SK-N-SH (cell line): ENCODE results near the gene JMJD6. TPM values are rescaled to one million over a fixed set of nuclear protein-coding genes. Genes with fewer than 3 reads are reported as not detected.

ENCODE experiments used
- CTCF ChIA-PET: fragments of 300-600, 350-600 bp; formaldehyde crosslinking; extraction: SDS; loops from one replicate; lab custom pipeline; 2021; lab: Yijun Ruan, JAX
- POLR2A ChIA-PET: fragments of 350-600 bp; sonication (Branson Sonifier 250); formaldehyde crosslinking; extraction: SDS; loops from one replicate; lab custom pipeline; 2020; ENCODE audit warnings: antibody characterized with exemption, inconsistent platforms; lab: Yijun Ruan, JAX
- DNase-seq: peaks from one replicate; pipeline ENCODE4 v3.0.0; 2012
- H2AFZ ChIP-seq: fragments of 200-600 bp; sonication (generic); 2 replicates; pipeline ENCODE4 v1.8.1; 2016; ENCODE audit warnings: antibody characterized with exemption, mild to moderate bottlenecking, low read depth
- H3F3A ChIP-seq: fragments of 200-600 bp; sonication (generic); replicated peaks from 2 replicates; pipeline ENCODE3; 2016; ENCODE audit warnings: antibody characterized with exemption, mild to moderate bottlenecking; ENCODE audit not compliant: insufficient read depth
- H3K27ac ChIP-seq, 2 experiments: fragments of 200-500 bp in 1 of 2; fragments of 200-600 bp in 1 of 2; sonication (Bioruptor generic) in 1 of 2; sonication (generic), shearing (Covaris generic) in 1 of 2; 2 replicates each; pipeline versions ENCODE4 v1.5.1 to v1.6.1; 2014 to 2016; ENCODE audit warnings: low read depth in 2 of 2, inconsistent platforms in 1 of 2, low read length in 1 of 2, mild to moderate bottlenecking in 1 of 2, mixed read lengths in 1 of 2
- H3K27me3 ChIP-seq: fragments of 200-600 bp; sonication (generic), shearing (Covaris generic); 2 replicates; pipeline ENCODE4 v1.6.1; 2016; ENCODE audit warnings: mixed run types; ENCODE audit not compliant: insufficient read depth
- H3K36me3 ChIP-seq, 2 experiments: fragments of 200-500 bp in 1 of 2; fragments of 200-600 bp in 1 of 2; sonication (Bioruptor generic) in 1 of 2; sonication (generic) in 1 of 2; replicated peaks in 1 of 2; 2 replicates each; pipeline versions ENCODE3 to v1.5.1; 2014 to 2016; ENCODE audit warnings: low read length in 1 of 2, mild to moderate bottlenecking in 1 of 2; ENCODE audit not compliant: insufficient read depth in 2 of 2, control insufficient read depth in 1 of 2
- H3K4me1 ChIP-seq, 2 experiments: fragments of 200-500 bp in 1 of 2; fragments of 200-600 bp in 1 of 2; sonication (Bioruptor generic) in 1 of 2; sonication (generic), shearing (Covaris generic) in 1 of 2; 2 replicates each; pipeline versions ENCODE4 v1.5.1 to v1.6.1; 2014 to 2016; ENCODE audit warnings: low read depth in 1 of 2, low read length in 1 of 2, mixed run types in 1 of 2; ENCODE audit not compliant: insufficient read depth in 2 of 2, control insufficient read depth in 1 of 2
- H3K4me2 ChIP-seq: fragments of 200-600 bp; sonication (generic), shearing (Covaris generic); 2 replicates; pipeline ENCODE4 v1.6.1; 2017; ENCODE audit warnings: mixed run types
- H3K4me3 ChIP-seq, 2 experiments: fragments of 200-500 bp in 1 of 2; fragments of 200-600 bp in 1 of 2; sonication (Bioruptor generic) in 1 of 2; sonication (generic), shearing (Covaris generic) in 1 of 2; 2 replicates each; pipeline versions ENCODE4 v1.5.1 to v1.8.1; 2014 to 2016; ENCODE audit warnings: low read depth in 2 of 2, inconsistent platforms in 1 of 2, low read length in 1 of 2, mild to moderate bottlenecking in 1 of 2, mixed read lengths in 1 of 2, moderate library complexity in 1 of 2
- H3K79me2 ChIP-seq: fragments of 200-600 bp; sonication (generic); 2 replicates; pipeline ENCODE4 v1.8.1; 2017; ENCODE audit warnings: mild to moderate bottlenecking; ENCODE audit not compliant: insufficient read depth
- H3K9ac ChIP-seq: fragments of 200-600 bp; sonication (generic); 2 replicates; pipeline ENCODE4 v1.6.1; 2017; ENCODE audit warnings: mixed run types
- H3K9me2 ChIP-seq: fragments of 200-600 bp; sonication (generic); 2 replicates; pipeline ENCODE4 v1.6.1; 2017; ENCODE audit warnings: mixed run types
- H3K9me3 ChIP-seq: fragments of 200-600 bp; sonication (generic); 2 replicates; pipeline ENCODE4 v1.6.1; 2017; ENCODE audit warnings: mixed run types, mild to moderate bottlenecking, moderate library complexity
- H4K20me1 ChIP-seq: fragments of 200-600 bp; sonication (generic); 2 replicates; pipeline ENCODE4 v1.6.1; 2017; ENCODE audit warnings: mild to moderate bottlenecking, mixed run types; ENCODE audit not compliant: insufficient read depth
- CHD2 ChIP-seq: fragments of 150-350 bp; IDR thresholded peaks from 2 replicates; pipeline ENCODE4 v1.6.1; 2018; ENCODE audit warnings: low read length; ENCODE audit not compliant: partially characterized antibody
- CTCF ChIP-seq: fragments of 200-600 bp; sonication (generic); IDR thresholded peaks from 2 replicates; pipeline ENCODE4 v1.6.1; 2017; ENCODE audit warnings: antibody characterized with exemption, mild to moderate bottlenecking, moderate library complexity
- EP300 ChIP-seq, 2 experiments: IDR thresholded peaks; 2 replicates each; pipeline versions ENCODE4 v1.4.0 to v1.6.1; 2012; ENCODE audit warnings: borderline replicate concordance in 1 of 2, low read depth in 1 of 2, low read length in 1 of 2
- EZH2phosphoT487 ChIP-seq: fragments of 200-600 bp; sonication (generic); IDR thresholded peaks from 2 replicates; pipeline ENCODE4 v1.6.1; 2017; ENCODE audit warnings: low read depth, mixed run types, mild to moderate bottlenecking, antibody characterized with exemption, moderate library complexity, borderline replicate concordance
- FOSL2 ChIP-seq: IDR thresholded peaks from 2 replicates; pipeline ENCODE4 v1.4.0; 2012; ENCODE audit warnings: low read depth, mild to moderate bottlenecking, moderate library complexity, borderline replicate concordance
- FOXJ3 ChIP-seq: sonication (generic); formaldehyde crosslinking; IDR thresholded peaks from 2 replicates; pipeline ENCODE4 v1.5.1; 2020; ENCODE audit warnings: mild to moderate bottlenecking, missing genetic modification reagents
- GABPA ChIP-seq: IDR thresholded peaks from 2 replicates; pipeline ENCODE4 v1.4.0; 2012; ENCODE audit warnings: low read depth, mild to moderate bottlenecking
- GATA2 ChIP-seq: sonication (generic); formaldehyde crosslinking; IDR thresholded peaks from 2 replicates; pipeline ENCODE4 v1.5.0; 2020; ENCODE audit warnings: mild to moderate bottlenecking, missing genetic modification reagents
- MEF2A ChIP-seq: IDR thresholded peaks from 2 replicates; pipeline ENCODE4 v1.4.0; 2012; ENCODE audit warnings: low read depth, borderline replicate concordance
- MXI1 ChIP-seq: IDR thresholded peaks from 2 replicates; pipeline ENCODE4 v1.6.1; 2012; ENCODE audit warnings: mild to moderate bottlenecking, low read depth, low read length, improper control_type of control experiment
- NRF1 ChIP-seq: IDR thresholded peaks from 2 replicates; pipeline ENCODE4 v1.6.1; 2012; ENCODE audit warnings: low read depth, mild to moderate bottlenecking, low read length
- PBX3 ChIP-seq: IDR thresholded peaks from 2 replicates; pipeline ENCODE4; 2012
- POLR2AphosphoS5 ChIP-seq: IDR thresholded peaks from 2 replicates; pipeline ENCODE4 v1.6.1; 2012; ENCODE audit warnings: low read depth, low read length
- RXRA ChIP-seq: IDR thresholded peaks from 2 replicates; pipeline ENCODE4 v1.4.0; 2012; ENCODE audit warnings: low read depth, mild to moderate bottlenecking, borderline replicate concordance
- SIN3A ChIP-seq: IDR thresholded peaks from 2 replicates; pipeline ENCODE4 v1.6.1; 2012; ENCODE audit warnings: low read depth, mild to moderate bottlenecking, low read length, moderate library complexity, borderline replicate concordance
- TAF1 ChIP-seq: IDR thresholded peaks from 2 replicates; pipeline ENCODE4 v1.6.1; 2012; ENCODE audit warnings: low read depth, mild to moderate bottlenecking, low read length, moderate library complexity, borderline replicate concordance
- TEAD4 ChIP-seq: IDR thresholded peaks from 2 replicates; pipeline ENCODE4 v1.4.0; 2012; ENCODE audit warnings: mild to moderate bottlenecking, borderline replicate concordance; ENCODE audit not compliant: insufficient read depth
- USF2 ChIP-seq: fragments of 150-350 bp; IDR thresholded peaks from 2 replicates; pipeline ENCODE4 v1.6.1; 2017; ENCODE audit warnings: antibody characterized with exemption, low read length, low read depth, borderline replicate concordance
- YY1 ChIP-seq: IDR thresholded peaks from 2 replicates; pipeline ENCODE4 v1.4.0; 2012; ENCODE audit warnings: low read depth, mild to moderate bottlenecking
- WGBS: methylation state at CpG from one replicate; pipeline ENCODE4 v1.1.6; 2017; ENCODE audit warnings: low lambda C conversion rate; 5-methylcytosine and 5-hydroxymethylcytosine counted together
- polyA plus RNA-seq, 3 experiments: library from polyadenylated mRNA; depleted of rRNA; stranded (reverse); fragments of >200 nt; gene quantifications; 2 replicates each; pipeline ENCODE4 v1.2.3, GENCODE V29; 2012
- TF ChIP-seq, protein P1 (sequence below): IDR thresholded peaks from 2 replicates; pipeline ENCODE4 v1.4.0; 2012; ENCODE audit warnings: low read depth
- TF ChIP-seq, protein P2 (sequence below): IDR thresholded peaks from 2 replicates; pipeline ENCODE4 v1.4.0; 2012; ENCODE audit warnings: low read depth, borderline replicate concordance

The JMJD6 gene
- polyA plus RNA-seq, 1 of the 3 experiments (the other 2 are of a cell fraction), result 23.3 TPM

DNA sequence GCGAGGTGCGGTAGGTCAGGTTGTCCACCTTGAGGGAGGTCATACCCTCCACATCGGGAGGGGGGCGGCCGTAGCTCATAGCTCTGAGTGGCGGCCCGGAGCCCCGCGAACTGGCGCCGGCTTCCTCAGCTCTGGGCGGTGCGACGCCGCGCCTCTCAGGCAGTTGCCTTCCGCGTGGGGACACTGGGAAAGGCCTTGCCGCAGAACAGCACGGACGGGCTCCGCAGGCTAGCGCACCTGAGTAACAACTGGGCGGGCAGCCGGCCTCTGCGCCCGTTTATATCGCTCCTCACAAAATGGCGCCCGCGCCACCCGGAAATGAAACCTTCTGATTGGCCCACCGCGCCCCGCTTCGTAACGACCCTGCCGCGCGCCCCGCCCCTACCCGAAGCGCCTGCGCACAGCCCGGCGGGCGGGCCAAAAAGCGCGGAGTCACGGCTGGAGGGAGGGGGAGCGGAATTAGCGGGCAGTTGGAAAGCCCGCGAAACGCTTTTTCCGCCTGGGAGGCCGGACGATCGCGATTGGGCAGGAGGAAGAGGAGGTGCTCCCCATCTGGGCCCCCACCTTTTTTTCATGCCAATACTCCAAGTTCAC is 10.8 kb upstream of the JMJD6 start, which contains the start of gene SRSF2 (continued):
- TF ChIP-seq USF2 (no peak), FOXJ3 (CRISPR knock-in tag) (no peak), TAF1 (peak; percentile 99), CTCF (no peak), MEF2A (no peak), EP300 (IDR thresholded peaks at IDR 0.05; ENCODE audit: borderline replicate concordance in 1 of 2, low read depth in 1 of 2, low read length in 1 of 2) (peak in 1 of 2 experiments; percentile 26; a peak in 1 of 4 replicates), YY1 (peak; percentile 96), GABPA (peak; percentile 85), MXI1 (peak; percentile 13; the same call in 1 of the 2 replicates), NRF1 (peak; percentile 97)

DNA sequence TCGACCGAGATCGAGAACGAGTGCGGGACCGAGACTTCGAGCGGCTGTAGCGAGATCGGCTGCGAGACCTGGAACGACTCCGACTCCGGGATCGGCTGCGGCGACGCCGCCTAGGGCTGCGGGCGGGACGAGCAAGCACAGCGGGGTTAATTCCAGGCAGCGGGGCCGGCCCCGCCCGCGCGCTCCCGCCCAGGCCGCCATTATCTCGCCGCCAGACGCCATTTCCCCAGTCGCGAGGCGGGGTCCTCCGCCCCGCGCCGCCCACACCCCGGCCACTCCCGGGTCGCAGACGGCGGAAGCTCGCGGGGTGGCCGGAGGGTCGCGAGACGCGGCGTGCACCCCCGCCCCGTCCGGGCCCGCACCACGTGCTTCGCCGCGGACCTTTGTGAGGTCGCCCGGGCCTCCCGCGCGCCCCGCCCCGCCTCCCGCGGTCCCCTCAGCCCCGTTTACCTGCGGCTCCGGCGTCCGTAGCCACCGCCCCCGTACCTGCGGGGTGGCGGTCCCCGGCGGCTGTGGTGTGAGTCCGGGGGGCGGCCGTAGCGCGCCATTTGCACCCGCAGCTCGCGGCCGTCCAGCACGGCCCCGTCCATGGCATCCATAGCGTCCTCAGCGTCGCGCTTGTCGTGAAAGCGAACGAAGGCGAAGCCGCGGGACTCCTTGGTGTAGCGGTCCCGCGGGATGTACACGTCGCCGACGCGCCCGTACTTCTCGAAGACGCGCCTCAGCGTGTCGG is 10.1 kb upstream of the JMJD6 start:
- H3K79me2 ChIP-seq, result peaks cover 90% of the 10 kb centered on the region
- CTCF ChIA-PET, result interaction anchor here (0.8 to 5.8 kb wide), 6 partner anchors 10 to 330 kb away, joined by 3 to 34 read pairs (median 8); partner anchors contain the start of genes JMJD6, METTL23 and MGAT5B
- peak overlapping the region; percentile 91 to 100 for H3K4me3 ChIP-seq
- H2AFZ ChIP-seq, result no peak overlapping the region
- DNase-seq, result peak; percentile 86
- peaks cover 37% of the 10 kb centered on the region for H3F3A ChIP-seq
- peaks cover 34 to 44% of the 10 kb centered on the region in 2 experiments for H3K4me1 ChIP-seq
- H3K36me3 ChIP-seq, result peaks cover 46 to 55% of the 10 kb centered on the region in 2 experiments
- no peaks in the 10 kb centered on the region for H3K9me3 ChIP-seq
- H3K4me2 ChIP-seq, result peak overlapping the region; percentile 86
- H4K20me1 ChIP-seq, result peaks cover 48% of the 10 kb centered on the region
- POLR2A ChIA-PET, result interaction anchor here (0.6 to 4.6 kb wide), 13 partner anchors 9 to 402 kb away, joined by 3 to 47 read pairs (median 4); partner anchors contain the start of genes JMJD6 and METTL23
- no peaks in the 10 kb centered on the region for H3K9me2 ChIP-seq
- WGBS, result under 1% methylated on average over 58 of the region's 117 CpGs
- peak overlapping the region; percentile 95 for H3K9ac ChIP-seq
- H3K27me3 ChIP-seq, result no peaks in the 10 kb centered on the region
- H3K27ac ChIP-seq, result peak overlapping the region; percentile 98 to 99
- TF ChIP-seq EZH2phosphoT487 (no peak), GABPA (peak; percentile 34; the same call in 1 of the 2 replicates), FOSL2 (no peak; the same call in 1 of the 2 replicates), GATA2 (CRISPR knock-in tag) (0 out of 2 replicates have a peak, but pooled peaks have one; percentile 16), YY1 (peak; percentile 95), PBX3 (0 out of 2 replicates have a peak, but pooled peaks have one; percentile 17), SIN3A (peak; percentile 77; the same call in 1 of the 2 replicates), FOXJ3 (CRISPR knock-in tag) (0 out of 2 replicates have a peak, but pooled peaks have one; percentile 44), MEF2A (no peak), TEAD4 (peak; percentile 92), RXRA (no peak), POLR2AphosphoS5 (peak; percentile 16; the same call in 1 of the 2 replicates), CHD2 (peak; percentile 76)
- TF ChIP-seq, protein P1, sequence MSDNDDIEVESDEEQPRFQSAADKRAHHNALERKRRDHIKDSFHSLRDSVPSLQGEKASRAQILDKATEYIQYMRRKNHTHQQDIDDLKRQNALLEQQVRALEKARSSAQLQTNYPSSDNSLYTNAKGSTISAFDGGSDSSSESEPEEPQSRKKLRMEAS, result no peak
- TF ChIP-seq, protein P2, sequence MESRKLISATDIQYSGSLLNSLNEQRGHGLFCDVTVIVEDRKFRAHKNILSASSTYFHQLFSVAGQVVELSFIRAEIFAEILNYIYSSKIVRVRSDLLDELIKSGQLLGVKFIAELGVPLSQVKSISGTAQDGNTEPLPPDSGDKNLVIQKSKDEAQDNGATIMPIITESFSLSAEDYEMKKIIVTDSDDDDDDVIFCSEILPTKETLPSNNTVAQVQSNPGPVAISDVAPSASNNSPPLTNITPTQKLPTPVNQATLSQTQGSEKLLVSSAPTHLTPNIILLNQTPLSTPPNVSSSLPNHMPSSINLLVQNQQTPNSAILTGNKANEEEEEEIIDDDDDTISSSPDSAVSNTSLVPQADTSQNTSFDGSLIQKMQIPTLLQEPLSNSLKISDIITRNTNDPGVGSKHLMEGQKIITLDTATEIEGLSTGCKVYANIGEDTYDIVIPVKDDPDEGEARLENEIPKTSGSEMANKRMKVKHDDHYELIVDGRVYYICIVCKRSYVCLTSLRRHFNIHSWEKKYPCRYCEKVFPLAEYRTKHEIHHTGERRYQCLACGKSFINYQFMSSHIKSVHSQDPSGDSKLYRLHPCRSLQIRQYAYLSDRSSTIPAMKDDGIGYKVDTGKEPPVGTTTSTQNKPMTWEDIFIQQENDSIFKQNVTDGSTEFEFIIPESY, result no peak; the same call in 1 of the 2 replicates
